Stimulated activated CD4-positive, alpha-beta T cell treated with anti-CD3 and anti-CD28 coated beads, Interleukin-4, amount 100 ng/mL, for 24 hours (primary cell): ENCODE measurements around the gene KLF9.

ENCODE experiments used
- DNase-seq: peaks from one replicate; pipeline ENCODE4 v3.0.0-alpha.2; 2020

KLF9 gene

GRCh38 chr9:70352356-70352755, 62.1 kb downstream of the KLF9 start:
- DNase-seq, result no peak

- no peak for DNase-seq
Measured at GRCh38 chr9:70347046-70347445, 67.4 kb downstream of the KLF9 start.

- no peak for DNase-seq
Measured at GRCh38 chr9:70340572-70340971, 73.9 kb downstream of the KLF9 start.
